Spleen (tissue), 7 donors: ENCODE results near the gene IL6R.

Source experiments
- POLR2A ChIP-seq, 3 donors: fragments of 450-650 bp; IDR thresholded peaks; one replicate each; pipeline ENCODE4 v1.5.1; 2017; ENCODE audit warnings: antibody characterized with exemption in 3 of 3, mild to moderate bottlenecking in 1 of 3
- TF ChIP-seq, protein P1 (sequence below), 11 experiments: fragments of 200-600 bp in 7 of 11; fragments of 450-650 bp in 4 of 11; sonication (generic) in 4 of 11; IDR thresholded peaks in 8 of 11; conservative IDR thresholded peaks in 3 of 11; 1 replicate in 7 of 11; 2 replicates in 4 of 11; pipeline versions ENCODE4 v1.4.0 to v1.8.0; 2016 to 2021; ENCODE audit warnings: antibody characterized with exemption in 11 of 11, inconsistent platforms in 4 of 11, mild to moderate bottlenecking in 1 of 11
- donor health status: DM: no; HTN: no; CAD: no; lungs with moderate emphysema.
- donor health status: DM: no; HTN: no; CAD: no.
- donor health status: DM: no; HTN: no; CAD: no.

- TF ChIP-seq, protein P1, sequence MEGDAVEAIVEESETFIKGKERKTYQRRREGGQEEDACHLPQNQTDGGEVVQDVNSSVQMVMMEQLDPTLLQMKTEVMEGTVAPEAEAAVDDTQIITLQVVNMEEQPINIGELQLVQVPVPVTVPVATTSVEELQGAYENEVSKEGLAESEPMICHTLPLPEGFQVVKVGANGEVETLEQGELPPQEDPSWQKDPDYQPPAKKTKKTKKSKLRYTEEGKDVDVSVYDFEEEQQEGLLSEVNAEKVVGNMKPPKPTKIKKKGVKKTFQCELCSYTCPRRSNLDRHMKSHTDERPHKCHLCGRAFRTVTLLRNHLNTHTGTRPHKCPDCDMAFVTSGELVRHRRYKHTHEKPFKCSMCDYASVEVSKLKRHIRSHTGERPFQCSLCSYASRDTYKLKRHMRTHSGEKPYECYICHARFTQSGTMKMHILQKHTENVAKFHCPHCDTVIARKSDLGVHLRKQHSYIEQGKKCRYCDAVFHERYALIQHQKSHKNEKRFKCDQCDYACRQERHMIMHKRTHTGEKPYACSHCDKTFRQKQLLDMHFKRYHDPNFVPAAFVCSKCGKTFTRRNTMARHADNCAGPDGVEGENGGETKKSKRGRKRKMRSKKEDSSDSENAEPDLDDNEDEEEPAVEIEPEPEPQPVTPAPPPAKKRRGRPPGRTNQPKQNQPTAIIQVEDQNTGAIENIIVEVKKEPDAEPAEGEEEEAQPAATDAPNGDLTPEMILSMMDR (IDR thresholded peaks at IDR 0.05 in 8 of 11, conservative IDR thresholded peaks at IDR 0.05 in 3 of 11): no peak
- TF ChIP-seq POLR2A (IDR thresholded peaks at IDR 0.05): no peak
Measured at GRCh38 chr1:154503898-154504297, 98.8 kb downstream of the IL6R start.
